Superior temporal gyrus (tissue), 1 donor: ENCODE measurements around the gene MDGA2.
A peak's percentile ranks its signal among the peaks of the same experiment; 100 is the strongest.
"Not testable (repeated sequence)": the region's sequence is repeated elsewhere in the genome, so short reads cannot be mapped to it uniquely, and the experiment has no call there.

ENCODE experiments used
- DNase-seq: peaks from one replicate; pipeline ENCODE4 v3.0.0-alpha.2; 2016; ENCODE audit errors: extremely low spot score

The MDGA2 gene

DNA sequence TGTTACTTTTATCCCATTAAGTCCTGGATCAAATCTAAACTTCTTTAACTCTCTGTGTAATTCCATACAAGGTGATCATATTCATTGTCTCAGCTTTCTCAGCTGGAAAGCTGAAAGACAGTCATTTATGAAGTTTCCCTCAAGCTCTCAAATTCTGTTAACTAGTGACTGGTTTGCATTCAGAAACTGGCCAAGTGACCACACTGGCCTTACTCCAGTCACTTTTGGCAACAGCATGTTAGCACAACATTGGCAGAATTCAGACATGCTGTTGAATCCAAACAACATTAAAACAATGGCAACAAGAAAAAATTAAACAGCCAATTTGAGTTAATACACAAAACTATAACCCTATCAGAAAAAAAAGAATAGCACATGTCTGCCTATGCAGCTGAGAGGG, 343.3 kb downstream of the MDGA2 start:
- peak; percentile 55 for DNase-seq

DNA sequence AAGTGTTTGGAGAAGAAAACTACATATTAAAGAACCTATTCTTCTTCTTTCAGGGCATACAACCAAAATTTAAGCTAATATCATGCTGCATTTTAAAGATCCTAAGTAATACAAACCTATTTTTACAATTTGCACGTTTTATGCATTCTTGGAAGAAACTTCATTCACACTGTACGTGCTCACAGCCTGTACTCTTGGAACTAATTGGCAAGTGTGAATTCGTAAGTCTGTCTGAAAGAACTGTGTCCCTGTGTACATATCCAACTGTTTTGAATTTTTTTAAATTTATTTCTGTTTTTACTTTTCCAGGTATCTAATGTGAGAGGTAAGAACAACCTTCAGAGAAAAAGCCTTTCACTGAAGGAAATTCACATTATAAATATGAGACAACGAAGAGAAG, 347.0 kb downstream of the MDGA2 start:
- no peak for DNase-seq

- DNase-seq, result no peak
Observed at GRCh38 chr14:47327336-47327735, 348.1 kb downstream of the MDGA2 start.

DNA sequence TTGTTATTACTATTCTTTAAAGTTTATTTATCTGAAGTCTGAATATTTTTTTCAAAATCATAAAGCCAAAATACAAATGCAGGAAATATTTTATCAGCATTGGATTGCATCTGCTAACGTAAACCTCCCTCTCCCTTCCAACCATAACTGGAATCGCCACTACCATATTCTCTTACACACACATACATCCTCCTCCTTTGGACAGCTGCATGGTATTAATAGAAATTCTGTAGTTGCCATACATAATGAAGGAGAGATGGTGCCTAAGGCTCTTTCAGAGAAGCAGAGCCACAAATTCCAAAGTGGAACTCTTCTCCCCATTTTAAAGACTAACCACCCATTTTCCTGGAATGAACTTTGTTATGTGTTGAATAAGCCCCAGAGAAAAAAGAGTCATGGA, 352.7 kb downstream of the MDGA2 start:
- DNase-seq, result no peak

- DNase-seq, result no peak
Observed at GRCh38 chr14:47302121-47302520, 373.3 kb downstream of the MDGA2 start.

DNA sequence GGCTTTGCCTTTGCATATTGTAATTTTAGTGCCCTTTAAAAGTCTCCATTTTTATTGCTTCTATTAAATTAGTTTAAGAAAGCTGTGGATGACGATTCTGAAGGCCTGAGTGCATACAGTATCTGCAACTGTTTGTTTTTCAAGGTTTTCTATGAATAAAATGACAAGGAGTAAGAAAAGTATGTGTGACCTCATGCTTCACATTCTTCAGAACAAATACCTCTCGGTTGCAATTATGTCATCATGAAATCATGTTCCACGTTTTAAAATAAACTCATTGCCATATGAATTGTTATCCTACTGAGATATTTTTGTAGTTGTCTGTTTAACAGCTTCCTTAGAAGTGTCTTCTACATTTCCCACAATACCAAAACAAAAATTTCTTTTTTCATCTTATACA, 374.6 kb downstream of the MDGA2 start:
- DNase-seq, result peak; percentile 22

DNA sequence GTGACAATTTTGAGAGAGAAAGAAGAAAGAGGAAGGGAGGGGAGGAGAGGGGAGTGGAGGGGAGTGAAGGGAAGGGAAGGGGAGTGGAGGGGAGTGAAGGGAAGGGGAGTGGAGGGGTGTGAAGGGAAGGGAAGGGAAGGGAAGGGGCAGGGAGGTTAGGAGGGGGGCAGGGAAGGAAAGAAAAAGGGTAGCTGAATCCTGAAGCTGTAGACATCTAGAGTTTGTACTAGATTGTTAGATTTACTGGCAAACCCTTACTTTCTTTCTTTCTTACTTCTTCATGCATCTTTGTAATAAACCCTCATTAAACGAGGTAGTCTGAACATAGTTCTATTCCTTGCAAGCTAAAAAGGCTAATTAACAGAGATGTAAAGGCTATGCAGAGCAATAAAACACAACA, 378.0 kb downstream of the MDGA2 start:
- no peak for DNase-seq

DNA sequence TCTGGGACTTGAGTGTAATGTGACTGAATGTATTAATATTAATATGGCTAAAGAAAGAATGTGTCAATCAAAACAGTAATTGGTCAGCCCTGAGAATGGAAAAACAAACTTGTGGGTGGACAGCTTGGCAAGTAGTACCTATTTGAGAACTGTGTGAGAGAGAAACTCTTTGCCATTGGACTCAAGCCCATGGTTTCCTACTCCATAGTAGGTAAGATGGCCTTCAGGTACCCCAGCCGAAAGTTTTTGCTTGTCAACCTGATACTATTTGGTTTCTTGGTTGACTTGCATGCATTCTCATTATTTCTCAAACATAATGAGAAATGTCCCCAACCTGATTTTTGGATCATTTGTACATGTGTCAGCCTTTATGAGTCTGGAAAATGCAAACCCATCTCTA, 391.1 kb downstream of the MDGA2 start:
- DNase-seq, result no peak

GRCh38 chr14:47281761-47282160, 393.6 kb downstream of the MDGA2 start:
- not testable (repeated sequence) for DNase-seq

DNA sequence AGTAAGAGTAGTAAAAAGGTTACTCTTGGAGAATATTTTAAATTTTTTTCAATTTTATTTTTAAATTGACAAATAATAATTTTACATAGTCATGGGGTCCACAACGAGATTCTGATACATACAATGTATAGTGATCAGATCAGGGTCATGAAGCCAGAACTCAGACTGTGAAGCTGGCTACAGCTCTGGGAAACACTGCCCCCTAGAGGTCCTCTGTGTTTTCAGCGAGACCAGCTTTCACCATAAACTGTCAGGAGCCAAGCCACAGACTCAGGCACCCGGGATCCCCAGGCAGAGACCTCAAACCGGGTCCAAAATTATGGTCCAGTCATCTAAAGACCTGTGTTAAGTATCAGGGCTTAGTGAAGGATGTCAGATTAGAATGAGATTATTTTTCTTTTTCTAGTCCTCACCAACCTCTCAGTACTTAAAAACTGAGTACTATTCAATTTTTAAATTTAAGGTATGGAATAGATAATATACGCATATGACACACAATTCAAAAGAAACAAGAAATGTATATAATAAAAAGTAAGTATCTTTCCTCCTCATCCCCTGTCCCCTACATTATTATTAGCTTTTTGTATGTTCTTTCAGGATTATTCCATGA, 397.1 kb downstream of the MDGA2 start:
- peak; percentile 80 for DNase-seq

DNA sequence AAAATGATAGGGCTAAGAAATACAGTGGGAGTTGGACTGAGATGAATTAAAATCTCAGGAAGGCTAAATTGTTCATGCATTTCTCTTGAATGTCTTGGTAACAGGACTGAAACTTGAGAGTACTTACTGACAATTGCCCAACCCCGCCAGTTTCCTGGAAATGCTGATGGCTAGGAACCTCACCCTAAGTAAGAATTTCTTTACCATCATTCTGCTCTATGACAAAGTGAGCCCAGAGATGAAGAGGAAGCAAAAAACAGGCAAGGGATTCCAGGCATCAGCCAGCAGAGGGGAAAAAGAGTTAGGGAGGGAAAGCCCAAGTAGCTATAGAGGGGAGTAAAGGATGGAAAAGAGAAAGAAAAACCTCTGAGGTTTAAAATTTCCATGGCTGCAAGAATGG, 397.7 kb downstream of the MDGA2 start:
- no peak for DNase-seq

DNA sequence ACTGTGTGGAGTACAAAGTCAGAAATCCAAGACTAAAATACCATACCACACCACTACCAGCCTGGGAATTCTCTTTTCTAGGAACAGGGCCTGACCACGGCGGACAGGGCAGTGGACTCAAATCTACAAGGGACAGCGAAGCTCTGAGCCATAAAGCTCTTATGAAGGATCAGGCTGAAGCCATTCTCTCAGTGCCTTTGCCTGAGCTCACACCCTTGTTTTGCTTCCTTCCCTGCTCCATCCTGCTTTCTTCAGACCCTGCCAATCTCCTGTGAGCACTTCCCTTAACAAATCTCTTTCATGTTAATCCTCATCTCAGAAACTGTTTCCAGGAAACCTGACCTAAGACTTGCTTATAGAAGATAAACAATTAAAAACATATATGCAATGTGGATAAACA, 398.5 kb downstream of the MDGA2 start:
- no peak for DNase-seq

DNA sequence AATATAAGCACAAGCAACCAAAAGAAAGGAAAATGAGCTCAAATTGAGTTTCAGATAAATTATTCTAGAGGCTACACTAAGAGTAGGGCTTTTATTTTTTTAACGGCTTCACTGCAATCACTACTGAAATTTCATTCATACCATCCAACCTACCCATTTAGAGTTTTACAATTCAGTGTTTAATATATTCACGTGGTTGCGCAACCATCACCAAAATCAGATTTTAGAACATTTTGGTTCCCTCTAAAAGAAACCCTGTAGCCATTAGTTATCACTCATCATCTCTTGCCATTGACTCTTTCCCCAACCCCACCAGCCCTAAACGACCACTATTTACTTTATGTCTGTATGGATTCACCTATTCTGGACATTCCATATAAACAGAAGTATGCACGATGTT, 401.5 kb downstream of the MDGA2 start:
- no peak for DNase-seq

- peak; percentile 45 for DNase-seq
Observed at GRCh38 chr14:47270715-47271114, 404.7 kb downstream of the MDGA2 start.

GRCh38 chr14:47269756-47270492, 405.5 kb downstream of the MDGA2 start:
- DNase-seq, result no peak

GRCh38 chr14:47264842-47265241, 410.6 kb downstream of the MDGA2 start:
- DNase-seq, result no peak

- no peak for DNase-seq
Observed at GRCh38 chr14:47262801-47263200, 412.6 kb downstream of the MDGA2 start.

DNA sequence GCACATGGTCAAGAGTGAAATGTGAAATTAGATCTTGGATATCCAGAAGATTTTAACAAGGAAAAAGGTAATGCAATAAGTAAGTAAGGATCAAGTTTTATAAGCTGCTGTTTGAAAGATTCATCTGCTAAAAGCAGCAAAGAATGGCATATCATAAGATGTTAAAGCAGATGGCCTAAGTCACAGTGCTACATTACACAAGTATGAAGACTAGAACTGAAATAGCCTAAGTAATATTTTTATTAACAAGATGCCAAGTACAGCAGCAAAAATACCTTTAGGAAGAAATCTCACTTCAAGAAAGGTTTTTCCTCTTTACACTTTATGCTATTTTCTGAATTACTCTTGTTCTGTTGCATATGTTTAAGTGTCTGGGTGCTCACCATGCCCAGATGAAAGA, 414.1 kb downstream of the MDGA2 start:
- peak; percentile 57 for DNase-seq

DNA sequence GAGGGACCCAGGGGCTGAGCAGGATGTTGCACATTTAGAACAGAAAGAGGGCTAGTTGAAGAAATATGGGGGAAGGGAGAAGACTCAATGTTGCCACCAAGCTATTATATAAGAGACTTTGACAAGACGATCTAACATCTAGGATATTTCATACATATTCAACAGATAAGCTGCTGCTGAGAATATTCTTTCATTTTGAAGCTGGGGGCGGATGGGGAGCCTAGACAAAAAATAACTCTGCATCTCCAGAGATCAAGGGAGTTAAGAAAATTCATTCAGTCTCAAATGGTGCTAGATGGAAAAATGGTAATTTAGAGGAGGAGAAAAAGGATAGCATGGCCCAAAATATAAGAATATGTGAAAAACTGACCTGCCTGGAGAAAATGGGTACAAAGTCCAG, 415.6 kb downstream of the MDGA2 start:
- peak; percentile 40 for DNase-seq

DNA sequence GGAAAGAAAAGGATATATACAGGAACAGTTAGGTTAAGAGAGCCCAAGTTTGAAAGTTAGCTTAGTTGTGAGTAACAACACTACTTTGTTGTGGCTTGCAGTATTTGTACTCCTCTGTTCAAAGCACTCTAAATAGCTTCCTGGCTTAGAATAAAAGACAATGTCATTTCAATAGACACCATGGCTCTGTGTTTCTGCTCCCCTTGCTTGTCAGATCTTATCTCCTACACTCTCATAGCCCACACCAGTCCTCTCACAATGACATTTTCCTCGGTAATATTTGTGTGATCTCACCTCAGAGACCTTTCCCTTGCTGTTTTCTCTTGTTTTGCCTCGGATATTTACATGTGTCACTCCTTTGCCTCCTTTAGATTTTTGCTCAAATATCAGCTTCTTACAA, 418.4 kb downstream of the MDGA2 start:
- no peak for DNase-seq

GRCh38 chr14:47252802-47253201, 422.6 kb downstream of the MDGA2 start:
- DNase-seq, result no peak

- DNase-seq, result no peak
Observed at GRCh38 chr14:47246367-47246766, 429.0 kb downstream of the MDGA2 start.

DNA sequence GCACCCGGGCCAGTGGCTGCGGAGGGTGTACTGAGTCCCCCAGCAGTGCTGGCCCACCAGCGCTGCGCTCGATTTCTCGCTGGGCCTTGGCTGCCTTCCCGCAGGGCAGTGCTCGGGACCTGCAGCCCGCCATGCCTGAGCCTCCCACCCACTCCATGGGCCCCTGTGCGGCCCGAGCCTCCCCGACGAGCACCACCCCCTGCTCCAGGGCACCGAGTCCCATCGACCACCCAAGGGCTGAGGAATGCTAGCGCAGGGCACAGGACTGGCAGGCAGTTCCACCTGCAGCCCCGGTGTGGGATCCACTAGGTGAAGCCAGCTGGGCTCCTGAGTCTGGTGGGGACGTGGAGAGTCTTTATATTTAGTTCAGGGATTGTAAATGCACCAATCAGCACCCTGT, 432.8 kb downstream of the MDGA2 start:
- not testable (repeated sequence) for DNase-seq
